IPS-15b (cell line): ENCODE measurements around the gene PPP1R14D.

ENCODE experiments used
- H3K27me3 ChIP-seq: one replicate; pipeline ENCODE4 v1.6.1; 2013; ENCODE audit warnings: low read length; ENCODE audit not compliant: control insufficient read depth, insufficient read depth
- H3K36me3 ChIP-seq: one replicate; pipeline ENCODE4 v1.6.1; 2013; ENCODE audit warnings: low read length; ENCODE audit not compliant: control insufficient read depth, insufficient read depth
- H3K4me1 ChIP-seq: one replicate; pipeline ENCODE4 v1.6.1; 2013; ENCODE audit warnings: mild to moderate bottlenecking, low read length; ENCODE audit not compliant: control insufficient read depth, insufficient read depth
- H3K4me3 ChIP-seq: one replicate; pipeline ENCODE4 v1.5.1; 2013; ENCODE audit warnings: low read depth, low read length
- H3K9ac ChIP-seq: one replicate; pipeline ENCODE4 v1.6.1; 2013; ENCODE audit warnings: low read depth, mild to moderate bottlenecking, low read length
- H3K9me3 ChIP-seq: one replicate; pipeline ENCODE4 v1.6.1; 2013; ENCODE audit warnings: mild to moderate bottlenecking, low read length; ENCODE audit not compliant: control insufficient read depth, insufficient read depth

Gene PPP1R14D

GRCh38 chr15:40807888-40808461 lies 20.5 kb downstream of the PPP1R14D start:
- Histone ChIP-seq H3K9ac (peak overlapping the region; percentile 4), H3K4me1 (no peaks in the 10 kb centered on the region), H3K4me3 (peak overlapping the region; percentile 95), H3K27me3 (no peaks in the 10 kb centered on the region), H3K36me3 (peaks cover 8% of the 10 kb centered on the region), H3K9me3 (no peaks in the 10 kb centered on the region)

GRCh38 chr15:40807028-40807887 lies 21.2 kb downstream of the PPP1R14D start, which contains the start of the genes DNAJC17 and ZFYVE19:
TSS of gene DNAJC17 (minus strand) at chr15:40807473. CDS start at chr15:40807446, 27 bp downstream.
TSS of gene ZFYVE19 (plus strand) at chr15:40807089. CDS start at chr15:40807590, 501 bp downstream.
- H3K36me3 ChIP-seq, result peaks cover 3% of the 10 kb centered on the region
- no peaks in the 10 kb centered on the region for H3K4me1 ChIP-seq
- peak within 1 kb of the TSS; percentile 95 for H3K4me3 ChIP-seq
- H3K27me3 ChIP-seq, result no peaks in the 10 kb centered on the region
- H3K9me3 ChIP-seq, result no peaks in the 10 kb centered on the region
- peak within 1 kb of the TSS; percentile 83 for H3K9ac ChIP-seq

GRCh38 chr15:40806672-40807027 lies 21.9 kb downstream of the PPP1R14D start:
- H3K9ac ChIP-seq, result peak overlapping the region; percentile 83
- peaks cover 3% of the 10 kb centered on the region for H3K36me3 ChIP-seq
- H3K9me3 ChIP-seq, result no peaks in the 10 kb centered on the region
- H3K4me1 ChIP-seq, result no peaks in the 10 kb centered on the region
- H3K27me3 ChIP-seq, result no peaks in the 10 kb centered on the region
- H3K4me3 ChIP-seq, result peak overlapping the region; percentile 95

- Histone ChIP-seq H3K36me3 (no peaks in the 10 kb centered on the region), H3K4me1 (peaks cover 8% of the 10 kb centered on the region), H3K9me3 (no peaks in the 10 kb centered on the region), H3K4me3 (no peak overlapping the region), H3K9ac (no peak overlapping the region), H3K27me3 (no peaks in the 10 kb centered on the region)
These were observed 24.8 kb downstream of the PPP1R14D start for GRCh38 chr15:40803688-40804087.

- Histone ChIP-seq H3K9me3 (no peaks in the 10 kb centered on the region), H3K4me1 (peaks cover 12% of the 10 kb centered on the region), H3K4me3 (no peak overlapping the region), H3K36me3 (no peaks in the 10 kb centered on the region), H3K9ac (no peak overlapping the region), H3K27me3 (no peaks in the 10 kb centered on the region)
These were observed 25.4 kb downstream of the PPP1R14D start for GRCh38 chr15:40803076-40803475.

- no peaks in the 10 kb centered on the region for H3K9me3 ChIP-seq
- H3K4me3 ChIP-seq, result no peak overlapping the region
- H3K9ac ChIP-seq, result no peak overlapping the region
- H3K36me3 ChIP-seq, result no peaks in the 10 kb centered on the region
- peaks cover 15% of the 10 kb centered on the region for H3K4me1 ChIP-seq
- no peaks in the 10 kb centered on the region for H3K27me3 ChIP-seq
These were observed 29.0 kb downstream of the PPP1R14D start for GRCh38 chr15:40799523-40799922.

GRCh38 chr15:40796512-40796911 lies 32.0 kb downstream of the PPP1R14D start:
- H3K9me3 ChIP-seq, result no peaks in the 10 kb centered on the region
- H3K27me3 ChIP-seq, result no peaks in the 10 kb centered on the region
- H3K4me3 ChIP-seq, result no peak overlapping the region
- peaks cover 15% of the 10 kb centered on the region for H3K4me1 ChIP-seq
- no peaks in the 10 kb centered on the region for H3K36me3 ChIP-seq
- H3K9ac ChIP-seq, result no peak overlapping the region

- no peaks in the 10 kb centered on the region for H3K27me3 ChIP-seq
- no peak overlapping the region for H3K9ac ChIP-seq
- peaks cover 15% of the 10 kb centered on the region for H3K4me1 ChIP-seq
- no peaks in the 10 kb centered on the region for H3K36me3 ChIP-seq
- H3K9me3 ChIP-seq, result no peaks in the 10 kb centered on the region
- no peak overlapping the region for H3K4me3 ChIP-seq
These were observed 32.5 kb downstream of the PPP1R14D start for GRCh38 chr15:40796041-40796440.

GRCh38 chr15:40793216-40793989 lies 35.1 kb downstream of the PPP1R14D start:
- Histone ChIP-seq H3K4me3 (no peak overlapping the region), H3K9ac (no peak overlapping the region), H3K4me1 (peaks cover 13% of the 10 kb centered on the region), H3K9me3 (no peaks in the 10 kb centered on the region), H3K36me3 (no peaks in the 10 kb centered on the region), H3K27me3 (no peaks in the 10 kb centered on the region)

- Histone ChIP-seq H3K27me3 (no peaks in the 10 kb centered on the region), H3K4me1 (peaks cover 16% of the 10 kb centered on the region), H3K9ac (no peak overlapping the region), H3K4me3 (no peak overlapping the region), H3K9me3 (no peaks in the 10 kb centered on the region), H3K36me3 (no peaks in the 10 kb centered on the region)
These were observed 36.1 kb downstream of the PPP1R14D start for GRCh38 chr15:40792394-40792793.

- Histone ChIP-seq H3K4me3 (no peak overlapping the region), H3K36me3 (no peaks in the 10 kb centered on the region), H3K9ac (no peak overlapping the region), H3K9me3 (no peaks in the 10 kb centered on the region), H3K4me1 (peaks cover 25% of the 10 kb centered on the region), H3K27me3 (no peaks in the 10 kb centered on the region)
These were observed 37.8 kb downstream of the PPP1R14D start for GRCh38 chr15:40790718-40791117.
